GM19239 (cell line): ENCODE data around the gene COL27A1.

ENCODE experiments used
- DNase-seq: peaks from one replicate; pipeline ENCODE4 v3.0.0; 2011; ENCODE audit warnings: low spot score; ENCODE audit not compliant: insufficient read length
- FAIRE-seq: peaks from 2 replicates; lab custom pipeline; 2011; peaks lifted over from hg19 to GRCh38; lab: Jason Lieb, UNC

COL27A1 gene

DNA sequence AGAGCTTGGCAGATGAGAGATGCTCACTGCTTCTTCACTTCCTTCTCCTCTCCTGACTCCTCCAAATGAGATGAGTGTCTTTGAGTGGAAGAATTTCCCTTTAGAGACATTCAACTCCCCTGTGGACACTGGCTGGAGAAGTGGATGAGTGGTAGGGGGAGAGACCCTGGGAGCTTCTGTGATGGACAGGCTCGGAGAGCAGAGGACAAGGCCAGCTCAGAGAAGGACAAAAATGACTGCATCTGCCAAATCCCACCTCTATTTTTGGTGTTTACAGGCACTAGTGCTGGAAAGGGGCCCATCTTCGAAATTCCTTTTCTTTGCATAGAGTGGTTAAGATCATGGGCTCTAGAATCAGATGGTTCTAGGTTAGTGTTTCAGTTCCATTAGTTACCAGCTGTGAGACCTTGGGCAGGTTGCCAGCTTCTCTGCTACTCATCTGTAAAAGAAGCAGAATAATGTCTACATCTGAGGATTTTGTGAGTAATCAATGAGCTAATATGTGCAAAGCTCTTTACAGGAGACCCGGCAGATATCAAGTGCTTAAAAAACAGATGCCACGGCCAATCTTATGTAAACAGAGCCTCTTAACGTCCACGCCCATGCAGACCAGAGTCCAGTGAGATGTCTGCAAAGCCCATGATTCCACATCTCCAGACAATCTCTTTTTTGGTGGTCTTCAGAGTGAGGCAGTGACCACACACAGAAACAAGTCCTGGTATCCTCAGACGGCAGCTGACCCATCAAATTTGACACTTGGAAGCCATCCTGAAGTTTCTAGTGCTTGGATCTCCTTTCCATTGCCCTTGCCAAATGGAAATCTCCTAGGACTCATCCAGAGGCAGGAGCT, 13.6 kb upstream of the COL27A1 start:
- FAIRE-seq (no peak), DNase-seq (no peak)

DNA sequence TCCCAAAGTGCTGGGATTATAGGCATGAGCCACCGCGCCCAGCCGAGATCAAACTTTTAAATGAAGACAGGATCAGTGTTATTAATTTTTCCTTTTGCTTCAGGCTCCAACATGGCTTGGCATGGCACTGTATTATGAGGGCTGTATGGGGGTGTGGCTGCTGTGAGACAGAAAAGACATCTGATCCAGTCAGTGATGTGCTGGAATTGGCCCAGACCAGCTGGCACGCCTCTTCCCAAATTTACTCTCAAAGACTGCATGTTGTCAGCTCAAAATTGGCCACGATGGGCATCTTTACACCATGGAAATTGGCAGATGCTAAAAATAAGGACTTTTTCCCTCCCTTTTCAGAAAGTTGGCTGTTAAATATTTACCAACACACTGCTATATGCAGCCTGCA, 12.1 kb upstream of the COL27A1 start:
- DNase-seq (no peak), FAIRE-seq (no peak)

DNA sequence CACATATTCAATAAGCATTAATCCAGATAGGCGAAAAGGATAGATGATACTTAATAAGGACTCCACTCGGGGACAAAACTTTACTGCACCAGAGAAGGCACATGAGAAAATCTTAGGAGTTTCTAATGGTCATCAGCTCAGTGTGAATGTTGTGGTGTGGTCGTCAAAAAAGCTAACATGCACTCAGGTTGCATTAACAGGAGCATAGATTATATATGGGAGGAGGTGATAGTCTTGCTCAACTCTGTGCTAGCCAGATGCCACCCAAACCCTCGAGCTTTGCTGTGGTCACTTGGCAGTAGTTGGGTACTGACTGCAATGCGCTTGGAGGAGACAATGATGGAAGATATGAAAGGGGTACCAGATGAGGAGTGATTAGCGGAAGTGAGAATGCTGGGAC, 8.6 kb upstream of the COL27A1 start:
- FAIRE-seq: no peak
- DNase-seq: no peak

DNA sequence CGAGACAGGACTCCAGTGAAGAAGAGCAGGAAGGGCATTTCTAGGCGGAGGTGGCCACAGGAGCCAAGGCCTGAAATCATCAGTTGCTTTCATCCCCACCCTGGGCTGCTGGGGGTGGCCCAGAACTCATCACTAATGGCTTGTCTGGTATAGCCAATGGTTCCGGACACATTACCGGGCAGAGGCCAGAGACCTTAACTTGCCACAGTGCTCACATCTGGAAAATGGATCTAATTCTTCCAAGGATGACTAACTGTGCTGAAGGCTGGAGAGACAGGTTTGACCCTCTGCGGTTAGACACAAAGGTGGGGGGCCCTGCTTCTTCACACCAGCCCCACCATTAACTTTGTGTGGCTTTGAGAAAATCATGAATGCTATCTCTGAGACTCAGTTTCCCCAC, 6.2 kb upstream of the COL27A1 start:
- no peak for DNase-seq
- no peak for FAIRE-seq

DNA sequence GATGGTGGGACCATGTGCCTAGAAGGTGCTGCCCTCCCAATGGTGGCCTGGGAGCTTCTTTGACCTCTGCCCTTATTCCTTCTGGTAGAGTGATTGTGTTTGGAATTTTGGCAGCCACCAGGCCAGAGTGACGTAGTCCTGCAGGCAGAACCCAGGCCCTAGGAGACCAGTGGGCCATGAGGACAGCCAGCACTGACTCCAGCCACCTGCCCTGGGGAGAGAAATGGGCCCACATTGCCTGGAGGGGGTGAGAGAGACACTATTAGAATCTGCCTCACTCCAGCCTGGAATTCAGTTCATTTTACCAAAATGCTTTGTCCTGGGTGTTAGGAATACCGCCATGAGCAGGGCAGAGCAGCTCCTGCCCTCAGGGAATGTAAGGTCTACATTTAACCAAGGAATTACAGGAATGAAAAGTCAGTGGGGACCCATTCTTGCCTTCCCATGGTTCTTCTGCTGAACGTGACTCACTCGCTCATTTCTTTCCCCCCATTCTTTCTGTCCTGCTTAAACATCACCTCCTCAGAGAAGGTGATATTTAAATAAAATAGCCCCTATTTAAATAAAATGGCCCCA, 5.5 kb upstream of the COL27A1 start:
- DNase-seq: no peak
- no peak for FAIRE-seq

DNA sequence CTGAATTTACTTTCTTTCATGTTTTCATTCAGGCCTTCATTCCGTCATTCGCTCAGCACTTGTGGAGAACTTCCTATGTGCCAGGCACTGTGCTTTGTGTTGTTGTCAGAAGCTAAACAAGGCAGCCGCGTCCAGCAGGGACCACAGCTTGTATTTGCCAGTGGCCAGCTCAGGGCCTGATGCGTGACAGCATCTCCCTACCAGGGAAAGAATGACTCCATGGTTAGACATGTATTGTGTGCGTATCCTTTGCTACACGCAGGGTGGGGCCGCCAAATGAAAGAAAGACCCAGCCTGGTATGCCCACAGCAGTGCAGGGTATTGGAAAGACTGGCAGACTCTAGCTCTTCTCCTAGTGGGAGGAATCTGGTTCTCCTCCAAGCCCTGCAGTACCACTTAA, 4.7 kb upstream of the COL27A1 start:
- FAIRE-seq (no peak), DNase-seq (no peak)

DNA sequence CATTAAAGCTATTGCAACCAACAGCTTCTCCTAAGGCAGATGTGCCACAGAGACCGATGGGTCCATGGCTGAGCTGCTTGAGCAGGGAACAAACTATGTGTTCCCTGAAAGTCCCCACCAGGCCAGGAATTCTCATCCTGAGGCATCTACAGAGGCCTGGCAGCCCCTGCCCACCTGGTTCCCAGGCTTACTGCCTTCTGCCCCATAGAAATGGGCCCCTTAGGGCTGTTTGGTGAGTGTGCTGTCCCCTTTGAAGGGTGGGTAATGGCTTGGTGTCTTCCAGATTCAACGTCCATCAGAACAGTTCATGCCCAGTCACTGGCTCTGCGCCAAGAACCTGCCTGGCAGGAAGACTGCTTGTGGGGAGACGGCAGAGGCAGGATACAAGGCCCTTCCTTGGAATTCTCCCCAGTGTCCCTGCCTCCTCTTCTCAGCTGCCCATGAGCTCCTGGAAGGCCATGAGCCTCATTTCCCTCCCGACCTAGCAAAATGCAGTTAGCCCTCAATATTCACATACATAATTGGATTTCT, 3.8 kb upstream of the COL27A1 start:
- FAIRE-seq: no peak

DNA sequence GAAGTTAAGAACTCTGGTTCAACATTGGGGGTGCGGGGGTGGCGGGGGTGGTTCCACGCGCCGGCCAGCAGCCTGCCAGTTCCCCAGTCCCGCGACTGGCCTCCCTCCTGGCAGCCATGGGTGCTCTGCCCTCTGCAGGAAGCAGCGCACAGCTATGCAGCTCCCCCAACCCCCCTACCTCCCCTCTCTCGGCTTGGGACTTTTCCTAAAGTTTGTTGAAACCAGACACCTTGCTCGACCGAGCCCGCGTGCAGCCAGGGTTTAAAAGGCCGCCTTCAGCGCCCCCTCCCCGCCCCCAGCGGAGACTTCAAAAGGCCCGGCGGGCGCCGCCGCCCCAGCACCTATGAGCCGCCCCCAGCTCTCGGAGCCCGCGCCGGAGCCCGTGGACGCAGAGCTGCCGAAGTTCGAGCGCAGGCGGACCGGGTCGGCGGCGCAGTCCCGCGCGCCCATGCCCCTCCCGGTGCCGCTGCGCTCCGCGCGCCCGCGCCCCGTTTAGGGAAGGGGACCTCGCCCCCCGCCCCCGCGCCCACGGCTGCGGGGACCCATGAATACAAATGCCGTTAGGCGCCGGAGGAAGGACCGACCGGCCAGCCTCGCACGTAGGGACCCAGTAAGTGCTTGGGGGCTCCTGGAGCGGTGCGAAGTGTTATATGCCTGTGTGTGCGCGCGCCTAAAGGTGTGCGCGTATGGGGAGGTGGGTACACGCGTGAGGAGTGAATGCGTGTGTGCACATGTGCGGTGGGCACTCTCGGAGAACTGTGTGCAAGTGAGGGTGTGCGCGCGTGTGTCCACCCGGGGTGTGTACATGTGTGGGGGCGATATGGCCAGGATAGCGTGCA, 1.4 kb upstream of the COL27A1 start:
- DNase-seq: no peak

More for the DNA sequence above, 3.8 kb upstream of the COL27A1 start:
- no peak for DNase-seq

DNA sequence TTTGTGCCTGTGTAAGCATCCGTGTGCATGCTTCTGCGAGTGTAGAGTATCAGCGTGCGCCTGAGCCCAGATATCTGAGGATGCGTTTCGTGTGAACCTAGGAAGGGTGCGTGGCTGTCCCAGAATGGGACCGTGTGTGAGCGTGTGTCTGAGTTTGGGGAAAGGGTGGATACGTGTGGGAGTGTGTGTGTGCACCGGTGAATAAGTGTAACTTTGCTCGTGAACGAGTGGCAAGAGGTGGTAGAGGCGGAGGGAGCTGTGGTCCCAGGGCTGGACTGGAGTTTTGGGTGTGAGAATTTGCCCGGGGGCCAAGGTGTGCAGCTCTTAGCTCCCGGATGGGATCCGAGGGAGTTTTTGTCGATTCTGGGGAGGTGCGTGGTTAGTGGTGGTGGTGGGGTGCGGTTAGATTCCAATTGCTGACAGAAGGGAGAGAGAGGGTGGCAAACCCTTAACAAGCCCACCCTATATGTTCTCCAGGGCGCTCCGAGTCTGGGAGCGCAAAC, 686 bp upstream of the COL27A1 start:
- DNase-seq (no peak), FAIRE-seq (no peak)

More for the DNA sequence above, 1.4 kb upstream of the COL27A1 start:
- no peak for FAIRE-seq

DNA sequence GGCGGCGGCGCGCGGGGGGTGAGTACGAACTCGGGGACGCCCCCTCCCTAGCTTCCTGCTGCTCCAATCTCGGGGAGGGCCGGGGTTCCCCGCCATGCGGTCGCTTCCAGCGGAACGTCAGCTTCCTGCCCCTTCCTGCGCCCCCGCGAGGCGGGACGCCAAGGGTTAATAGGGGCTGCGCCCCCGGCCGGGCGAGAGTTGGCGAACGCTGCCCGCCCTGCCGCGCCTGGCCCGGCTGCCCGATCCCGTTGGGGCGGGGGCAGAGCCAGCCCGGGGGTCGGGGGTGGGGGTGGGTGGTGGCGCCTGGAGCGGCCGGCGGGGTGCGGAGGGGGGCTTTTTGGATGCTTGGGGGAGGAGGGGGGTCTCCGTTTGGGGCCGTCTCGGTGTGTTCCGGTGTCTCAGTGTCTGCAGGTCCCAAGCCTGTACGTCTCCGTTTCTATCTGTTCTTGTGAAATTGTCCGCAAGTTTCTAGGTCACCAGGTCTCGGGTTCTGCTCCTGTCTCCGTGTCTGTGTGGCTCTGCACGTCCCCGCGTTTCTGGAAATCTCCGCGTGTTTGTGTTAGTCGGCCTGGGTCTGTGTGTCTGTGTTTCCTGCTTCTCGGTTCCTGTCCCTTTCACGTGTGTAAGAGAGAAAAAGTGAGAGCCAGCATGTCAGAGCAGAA, 789 bp downstream of the COL27A1 start:
- DNase-seq: no peak
- no peak for FAIRE-seq

DNA sequence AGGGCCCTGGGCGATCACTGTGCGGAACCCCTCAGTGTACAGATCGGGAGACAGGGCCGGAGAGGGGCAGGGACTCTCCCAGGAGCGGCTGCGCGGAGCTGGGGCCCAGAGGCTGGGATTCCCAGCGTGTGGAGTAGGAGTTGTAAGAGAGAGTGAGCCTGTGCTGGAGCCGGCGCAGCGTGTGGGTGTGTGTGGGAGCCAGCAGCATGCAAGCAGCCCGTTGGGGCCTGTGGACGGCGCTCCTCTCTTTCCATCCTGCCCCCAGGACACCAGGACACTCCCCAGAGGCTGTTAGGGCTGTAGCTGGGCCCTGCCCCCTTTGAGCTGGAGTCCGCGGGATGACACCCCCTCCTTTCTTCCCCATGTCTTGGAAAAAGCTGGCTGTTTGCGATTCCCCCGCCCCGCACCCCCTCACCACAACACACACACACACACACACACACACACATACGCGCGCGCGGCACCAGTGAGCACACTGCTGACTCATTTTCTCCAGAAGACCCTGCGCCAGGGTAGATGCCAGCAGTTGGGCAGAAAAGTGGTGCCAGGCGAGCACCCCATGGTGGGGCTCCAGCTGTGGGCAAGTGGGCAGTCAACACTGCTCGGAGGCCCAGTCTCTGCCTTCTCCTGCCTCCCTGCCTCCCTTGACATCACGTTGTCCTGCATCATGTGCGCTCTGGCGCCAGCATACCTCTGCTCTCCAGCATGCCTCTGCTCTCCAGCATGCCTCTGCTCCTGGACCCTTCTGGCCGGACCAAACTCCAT, 1.5 kb downstream of the COL27A1 start:
- FAIRE-seq: no peak
- no peak for DNase-seq

DNA sequence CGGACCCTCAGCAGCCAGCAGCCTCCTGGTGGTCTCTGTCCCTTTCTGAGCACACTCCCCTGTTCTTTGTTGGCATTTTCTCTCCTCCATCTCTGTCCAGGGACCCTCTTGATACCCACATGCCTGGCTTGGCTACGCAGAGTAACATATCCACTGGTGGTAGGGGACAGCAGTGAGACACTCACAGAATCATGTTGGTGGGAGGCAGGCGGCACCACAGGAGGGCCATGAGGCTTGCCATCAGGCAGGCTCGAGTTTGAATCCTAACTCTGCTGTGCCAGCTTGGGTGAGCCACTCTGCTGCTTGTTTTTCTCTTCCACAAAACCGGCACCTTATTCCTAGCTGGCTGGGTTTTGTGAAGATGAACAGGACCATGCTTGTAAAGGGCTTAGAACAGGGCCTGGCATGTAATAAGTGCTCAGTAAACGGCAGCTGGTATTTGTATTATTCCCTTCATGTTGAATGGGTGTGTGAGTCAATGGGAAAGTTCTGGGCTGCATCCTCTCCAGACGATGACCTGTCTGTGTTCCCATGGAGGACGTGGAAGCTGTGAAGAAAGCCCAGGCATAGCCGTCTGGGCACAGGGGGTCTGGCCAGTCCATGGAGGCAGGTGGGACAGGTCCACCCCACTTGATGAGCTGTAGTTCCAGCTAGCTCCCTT, 2.3 kb downstream of the COL27A1 start:
- DNase-seq: no peak
- no peak for FAIRE-seq

DNA sequence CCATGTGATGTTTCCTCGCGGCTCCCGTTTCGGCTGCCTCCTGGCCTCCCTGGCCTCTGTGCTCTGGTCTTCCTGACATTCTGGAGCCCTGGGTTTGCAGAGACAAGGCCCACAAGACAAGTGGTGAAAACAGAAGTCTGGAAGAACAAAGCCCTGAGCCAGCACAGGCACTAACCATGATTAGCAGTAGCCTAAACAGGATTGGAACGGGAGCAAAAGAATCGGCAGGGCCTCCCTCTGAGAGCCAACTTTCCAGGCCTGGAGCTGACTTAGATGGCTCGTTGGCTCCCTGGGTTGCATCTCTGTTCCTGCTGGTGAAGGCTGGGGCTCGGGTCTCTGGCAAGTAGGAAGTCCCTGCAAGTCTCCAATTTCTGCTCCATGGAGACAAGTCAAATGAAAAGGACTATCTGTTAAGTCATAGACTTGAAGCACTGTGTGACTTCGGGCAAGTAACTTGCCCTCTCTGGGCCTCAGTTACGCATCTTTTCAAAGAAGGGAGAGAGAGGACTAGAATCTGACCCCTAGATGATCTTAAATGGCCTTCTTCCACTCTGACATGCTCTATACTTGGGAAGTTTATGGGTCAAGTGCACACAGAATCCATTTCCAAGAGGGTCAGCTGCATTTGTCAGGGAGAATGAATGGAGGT, 3.3 kb downstream of the COL27A1 start:
- DNase-seq (no peak), FAIRE-seq (no peak)

DNA sequence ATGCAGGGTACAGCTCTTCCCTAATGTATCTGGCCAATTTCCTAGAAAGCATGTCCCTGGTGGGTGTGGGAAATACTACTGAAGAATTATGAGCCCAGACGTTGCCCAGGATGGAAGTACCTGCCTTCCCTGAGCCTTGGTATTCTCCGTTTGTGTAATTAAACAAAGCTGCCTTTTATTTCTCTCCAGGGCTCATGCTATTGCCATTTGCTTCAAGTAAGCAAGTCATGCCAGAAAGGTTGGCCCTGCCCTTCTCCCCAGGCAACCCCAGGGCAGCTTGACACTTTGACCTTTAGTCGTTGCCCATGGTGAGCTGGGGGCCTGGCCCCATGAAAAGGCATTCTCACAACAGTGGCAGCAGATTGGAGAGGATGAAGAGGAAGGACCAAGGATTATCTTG, 4.4 kb downstream of the COL27A1 start:
- DNase-seq (no peak), FAIRE-seq (no peak)

DNA sequence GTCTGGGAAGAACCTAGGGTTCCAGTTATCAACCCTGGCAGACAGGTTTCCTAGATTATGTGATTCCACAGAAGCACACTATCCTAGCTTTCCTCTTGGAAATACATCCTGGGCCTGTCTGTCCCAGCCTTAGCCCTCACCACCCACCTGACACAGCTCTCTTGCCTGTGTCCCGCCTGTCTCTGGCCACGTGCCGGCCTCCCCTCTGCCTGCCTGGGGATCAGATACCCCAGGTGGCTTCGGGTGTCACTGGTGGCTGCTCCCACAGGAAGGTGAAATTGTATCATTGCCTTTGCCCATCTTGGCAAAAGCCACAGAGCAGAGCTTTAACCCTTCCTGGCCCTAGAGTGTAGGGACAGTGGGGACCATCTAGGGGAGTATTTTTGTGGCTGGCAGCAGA, 6.2 kb downstream of the COL27A1 start:
- FAIRE-seq (no peak), DNase-seq (no peak)

DNA sequence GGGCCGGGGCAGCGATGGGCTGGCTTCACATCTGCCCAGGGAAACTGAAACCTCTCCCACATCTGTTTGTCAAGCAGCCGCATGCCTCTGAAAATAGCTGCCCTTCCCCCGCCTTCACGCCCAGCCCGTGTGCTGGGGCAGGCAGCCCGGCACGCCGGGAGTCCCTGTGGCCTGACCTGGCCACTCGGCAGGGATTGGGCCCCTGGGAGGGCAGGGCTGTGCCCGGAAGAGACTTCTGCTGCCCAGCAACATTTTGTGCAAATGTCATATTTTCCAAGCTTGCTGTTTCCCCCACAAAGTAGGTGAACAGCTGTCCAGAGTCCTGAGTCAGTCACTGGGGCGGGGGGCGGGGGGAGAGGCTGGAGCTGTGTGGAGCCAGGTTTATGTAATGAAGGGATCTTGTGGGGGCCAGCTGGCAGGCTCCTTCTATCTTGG, 8.2 kb downstream of the COL27A1 start:
- FAIRE-seq (no peak), DNase-seq (no peak)

DNA sequence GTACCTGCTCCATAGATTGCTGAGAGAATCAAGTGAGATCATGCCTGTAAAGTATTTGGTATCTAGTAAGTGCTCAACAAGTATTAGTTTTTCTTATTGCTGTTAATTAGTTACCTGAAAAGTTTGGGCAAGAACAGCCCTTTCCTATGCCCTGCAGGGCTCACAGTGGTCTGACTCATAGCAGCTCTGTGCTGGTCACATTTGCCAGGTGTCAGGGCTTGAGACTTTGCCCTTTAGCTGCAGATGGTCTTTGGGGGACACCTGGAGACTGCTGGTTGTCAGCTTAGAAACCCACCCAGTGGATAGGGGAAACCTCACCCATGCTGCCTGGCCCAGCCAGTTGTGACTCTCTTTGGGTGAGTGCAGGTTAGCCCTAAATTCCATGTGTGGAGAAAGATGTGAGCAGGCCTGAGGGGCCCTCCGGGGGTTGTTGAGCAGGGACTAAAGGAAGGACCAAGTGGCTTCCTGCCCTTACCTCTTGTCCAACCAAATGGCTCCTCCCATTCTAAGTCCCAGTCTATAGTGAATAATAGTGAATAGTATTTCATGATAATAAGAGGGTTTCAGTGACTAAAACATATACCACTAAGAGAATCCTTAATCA, 9.0 kb downstream of the COL27A1 start:
- DNase-seq (no peak), FAIRE-seq (no peak)
